Measurements from ENCODE around the gene ZNF81.

The ZNF81 gene

DNA sequence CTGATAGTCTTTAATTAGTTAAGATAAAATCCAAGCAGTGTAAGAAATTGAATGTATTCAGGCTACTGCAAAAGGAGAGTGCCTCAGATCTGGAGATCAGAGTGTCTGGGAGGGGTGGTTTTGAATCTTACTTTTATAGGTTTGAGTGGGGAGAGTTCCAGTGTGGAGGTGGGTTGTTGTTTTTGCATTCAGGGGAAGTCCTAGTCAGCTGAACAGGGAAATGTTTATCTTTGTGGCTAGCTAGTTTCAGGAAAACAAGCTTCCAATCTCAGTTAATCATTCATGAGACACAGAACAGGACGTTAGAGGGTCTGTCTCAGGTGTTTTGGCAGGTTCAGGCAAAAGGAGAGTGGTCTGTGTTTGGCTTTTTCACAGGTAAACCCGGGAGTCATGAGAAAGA is 26.0 kb downstream of the ZNF81 start:
- peaks cover 22% of the 10 kb centered on the region for H3K36me3 Mint-ChIP-seq (ENCODE audit: low read depth)
- ATAC-seq (no peak), DNase-seq (no peak)
- H3K4me1 Mint-ChIP-seq: no peaks in the 10 kb centered on the region
- H3K27me3 Mint-ChIP-seq: no peaks in the 10 kb centered on the region
- no peak overlapping the region for H3K4me3 Mint-ChIP-seq
- no peak overlapping the region for H3K27ac Mint-ChIP-seq
- no peaks in the 10 kb centered on the region for H3K9me3 Mint-ChIP-seq

GRCh38 chrX:47863187-47863586 is 26.5 kb downstream of the ZNF81 start:
- H3K9me3 Mint-ChIP-seq: no peaks in the 10 kb centered on the region
- no peak overlapping the region for H3K4me3 Mint-ChIP-seq
- H3K27me3 Mint-ChIP-seq: no peaks in the 10 kb centered on the region
- DNase-seq (no peak), ATAC-seq (no peak)
- no peaks in the 10 kb centered on the region for H3K4me1 Mint-ChIP-seq
- no peak overlapping the region for H3K27ac Mint-ChIP-seq
- H3K36me3 Mint-ChIP-seq (ENCODE audit: low read depth): peaks cover 19% of the 10 kb centered on the region

DNA sequence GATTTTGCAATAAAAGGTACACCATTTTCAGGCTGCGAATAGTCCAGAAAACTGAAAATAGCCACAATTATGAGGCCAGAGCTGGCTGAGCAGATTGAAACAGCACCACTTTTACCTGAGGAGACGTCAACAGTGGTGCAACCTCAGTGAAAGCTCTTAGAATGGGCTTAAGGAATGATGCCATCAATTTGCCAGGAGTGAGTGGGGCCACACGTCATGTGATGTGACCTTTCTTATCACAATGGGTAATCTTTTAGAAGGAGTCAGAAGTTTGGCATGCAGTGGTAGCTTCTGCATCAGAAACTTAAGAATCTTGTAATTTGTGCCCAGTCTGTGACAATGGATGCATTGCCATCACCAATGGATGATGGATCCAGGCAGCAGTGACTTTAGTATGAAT is 27.6 kb downstream of the ZNF81 start:
- DNase-seq (no peak), ATAC-seq (no peak)
- H3K27me3 Mint-ChIP-seq: no peaks in the 10 kb centered on the region
- no peak overlapping the region for H3K4me3 Mint-ChIP-seq
- H3K27ac Mint-ChIP-seq: no peak overlapping the region
- no peaks in the 10 kb centered on the region for H3K9me3 Mint-ChIP-seq
- H3K36me3 Mint-ChIP-seq (ENCODE audit: low read depth): peaks cover 25% of the 10 kb centered on the region
- H3K4me1 Mint-ChIP-seq: no peaks in the 10 kb centered on the region

- no peak for DNase-seq
- Mint-ChIP-seq H3K4me1 (no peaks in the 10 kb centered on the region), H3K4me3 (no peak overlapping the region), H3K27me3 (no peaks in the 10 kb centered on the region), H3K27ac (no peak overlapping the region), H3K36me3 (ENCODE audit: low read depth) (peaks cover 27% of the 10 kb centered on the region), H3K9me3 (no peaks in the 10 kb centered on the region)
- ATAC-seq: no peak
These were observed 28.1 kb downstream of the ZNF81 start for GRCh38 chrX:47864785-47865184.

DNA sequence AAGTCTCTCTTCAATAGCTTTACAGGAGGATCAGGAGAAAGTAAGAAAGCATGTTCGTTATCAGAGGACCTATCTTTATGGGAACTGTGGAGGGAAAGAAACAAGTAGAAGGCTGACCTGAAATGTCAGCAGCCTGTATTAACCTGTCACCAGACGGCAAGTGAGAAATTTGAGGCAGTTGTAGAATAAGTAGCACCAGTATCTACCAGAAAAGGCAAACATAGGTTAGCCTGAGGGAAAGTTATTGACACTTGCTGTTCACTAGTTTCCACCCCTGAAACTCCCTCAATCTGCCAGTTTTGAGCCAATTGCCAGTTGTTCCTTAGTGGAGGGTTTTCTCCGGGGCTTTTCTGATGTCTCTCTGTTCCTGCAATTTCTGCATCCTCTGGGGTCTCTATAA is 36.4 kb downstream of the ZNF81 start:
- no peak overlapping the region for H3K4me3 Mint-ChIP-seq
- no peak for DNase-seq
- peaks cover 14% of the 10 kb centered on the region for H3K9me3 Mint-ChIP-seq
- H3K27ac Mint-ChIP-seq: no peak overlapping the region
- H3K36me3 Mint-ChIP-seq (ENCODE audit: low read depth): peaks cover 49% of the 10 kb centered on the region
- no peaks in the 10 kb centered on the region for H3K27me3 Mint-ChIP-seq
- ATAC-seq: no peak
- no peaks in the 10 kb centered on the region for H3K4me1 Mint-ChIP-seq

DNA sequence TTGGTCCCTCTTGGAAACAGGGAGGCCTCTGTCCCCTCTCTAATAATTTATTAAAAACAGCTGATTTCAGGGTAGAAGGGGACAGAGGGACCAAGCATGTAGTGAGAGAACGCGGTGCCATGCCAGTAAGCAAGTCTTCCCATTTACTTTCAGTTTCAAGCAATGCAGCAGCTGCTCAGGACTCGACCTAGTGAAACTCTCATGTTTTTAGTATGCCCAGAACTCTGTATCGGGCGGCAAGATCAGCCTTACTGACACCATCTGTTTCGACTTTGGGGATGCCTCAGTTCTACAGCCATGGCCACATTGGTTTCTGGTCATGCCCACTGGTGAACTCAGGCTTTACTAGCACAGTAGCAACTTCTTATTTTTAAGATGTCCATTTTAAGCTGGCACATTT is 40.6 kb downstream of the ZNF81 start:
- Mint-ChIP-seq H3K9me3 (peaks cover 11% of the 10 kb centered on the region), H3K27ac (no peak overlapping the region), H3K4me3 (no peak overlapping the region), H3K27me3 (no peaks in the 10 kb centered on the region), H3K36me3 (ENCODE audit: low read depth) (peaks cover 37% of the 10 kb centered on the region), H3K4me1 (no peaks in the 10 kb centered on the region)
- DNase-seq: no peak
- ATAC-seq: no peak

DNA sequence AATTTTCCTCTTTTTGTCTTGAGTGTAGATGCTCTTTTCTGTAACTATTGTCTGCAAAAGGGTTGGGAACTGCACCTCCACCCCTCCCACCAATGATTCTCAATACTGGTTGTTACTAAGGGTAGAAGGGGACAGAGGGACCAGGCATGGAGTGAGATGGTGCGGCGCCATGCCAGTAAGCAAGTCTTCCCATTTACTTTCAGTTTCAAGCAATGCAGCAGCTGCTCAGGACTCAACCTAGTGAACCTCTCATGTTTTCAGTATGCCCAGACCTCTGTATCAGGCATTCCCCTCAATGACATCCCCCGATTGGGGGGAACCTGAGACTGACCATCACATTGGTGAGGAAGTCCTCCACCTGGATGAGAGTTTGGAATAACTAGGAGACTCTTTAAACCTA is 41.5 kb downstream of the ZNF81 start:
- H3K36me3 Mint-ChIP-seq (ENCODE audit: low read depth): peaks cover 33% of the 10 kb centered on the region
- no peaks in the 10 kb centered on the region for H3K27me3 Mint-ChIP-seq
- no peaks in the 10 kb centered on the region for H3K4me1 Mint-ChIP-seq
- no peak for DNase-seq
- ATAC-seq: no peak
- no peak overlapping the region for H3K4me3 Mint-ChIP-seq
- no peak overlapping the region for H3K27ac Mint-ChIP-seq
- peaks cover 7% of the 10 kb centered on the region for H3K9me3 Mint-ChIP-seq

DNA sequence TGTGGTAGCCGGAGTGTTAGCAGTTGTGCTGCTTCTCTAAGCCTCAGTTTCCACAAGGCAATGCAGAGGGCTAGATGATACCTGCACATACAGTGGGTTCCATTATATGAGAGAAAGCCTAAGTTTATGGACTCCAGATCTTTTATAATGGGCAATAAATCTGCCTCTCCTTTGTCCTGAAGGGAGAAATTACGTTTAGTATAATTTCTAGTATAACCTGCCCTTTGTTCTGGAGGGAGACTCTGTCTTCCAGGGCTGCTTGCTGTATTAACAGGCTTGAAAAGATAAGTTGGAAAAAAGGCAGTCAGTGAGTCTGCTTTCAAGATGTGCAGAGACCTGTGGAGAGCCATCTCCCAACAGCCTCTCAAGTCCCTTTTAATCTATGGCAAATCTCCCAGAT is 42.8 kb downstream of the ZNF81 start:
- Mint-ChIP-seq H3K27ac (no peak overlapping the region), H3K9me3 (no peaks in the 10 kb centered on the region), H3K36me3 (ENCODE audit: low read depth) (peaks cover 26% of the 10 kb centered on the region), H3K27me3 (no peaks in the 10 kb centered on the region), H3K4me1 (no peaks in the 10 kb centered on the region), H3K4me3 (no peak overlapping the region)
- DNase-seq (no peak), ATAC-seq (no peak)

DNA sequence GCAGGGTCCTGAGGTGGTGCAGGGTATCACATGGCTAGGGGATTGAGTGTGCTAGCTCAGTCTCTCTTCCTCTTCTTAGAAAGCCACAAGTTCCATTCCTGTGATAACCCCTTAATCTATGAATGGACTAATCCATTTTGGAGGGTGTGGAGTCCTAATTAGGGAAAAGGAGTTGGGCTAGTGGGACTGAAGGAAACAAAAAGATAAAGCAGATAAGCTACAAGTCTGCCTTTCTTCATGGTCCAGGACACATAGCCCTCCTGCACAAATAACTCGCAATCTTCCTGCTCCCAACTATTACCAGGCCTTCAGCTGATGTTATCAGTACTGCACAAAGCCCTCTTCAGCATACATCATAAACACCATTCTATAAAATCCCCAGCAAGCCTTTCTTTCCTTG is 44.2 kb downstream of the ZNF81 start:
- H3K36me3 Mint-ChIP-seq (ENCODE audit: low read depth): peaks cover 29% of the 10 kb centered on the region
- H3K9me3 Mint-ChIP-seq: no peaks in the 10 kb centered on the region
- no peak for DNase-seq
- no peaks in the 10 kb centered on the region for H3K27me3 Mint-ChIP-seq
- no peak for ATAC-seq
- H3K27ac Mint-ChIP-seq: no peak overlapping the region
- no peaks in the 10 kb centered on the region for H3K4me1 Mint-ChIP-seq
- no peak overlapping the region for H3K4me3 Mint-ChIP-seq

DNA sequence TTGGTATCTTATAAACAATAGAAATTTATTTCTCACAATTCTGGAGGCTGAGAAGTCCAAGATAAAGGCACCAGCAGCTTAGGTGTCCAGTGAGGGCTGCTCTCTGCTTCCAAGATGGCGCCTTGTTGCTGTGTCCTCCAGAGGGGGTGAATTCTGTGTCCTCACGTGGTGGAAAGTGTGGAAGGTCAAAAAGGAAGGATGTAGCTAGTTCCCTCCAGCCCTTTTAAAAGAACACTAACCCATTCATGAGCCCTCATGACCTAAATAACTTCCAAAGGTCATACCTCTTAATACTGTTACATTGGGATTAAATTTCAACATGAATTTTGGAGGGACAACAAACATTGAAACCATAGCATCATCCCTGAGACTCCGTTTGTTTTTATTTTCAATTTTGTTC is 48.8 kb downstream of the ZNF81 start:
- no peak for DNase-seq
- Mint-ChIP-seq H3K4me3 (no peak overlapping the region), H3K27me3 (no peaks in the 10 kb centered on the region), H3K27ac (no peak overlapping the region), H3K4me1 (no peaks in the 10 kb centered on the region), H3K9me3 (no peaks in the 10 kb centered on the region), H3K36me3 (ENCODE audit: low read depth) (peaks cover 36% of the 10 kb centered on the region)
- no peak for ATAC-seq

DNA sequence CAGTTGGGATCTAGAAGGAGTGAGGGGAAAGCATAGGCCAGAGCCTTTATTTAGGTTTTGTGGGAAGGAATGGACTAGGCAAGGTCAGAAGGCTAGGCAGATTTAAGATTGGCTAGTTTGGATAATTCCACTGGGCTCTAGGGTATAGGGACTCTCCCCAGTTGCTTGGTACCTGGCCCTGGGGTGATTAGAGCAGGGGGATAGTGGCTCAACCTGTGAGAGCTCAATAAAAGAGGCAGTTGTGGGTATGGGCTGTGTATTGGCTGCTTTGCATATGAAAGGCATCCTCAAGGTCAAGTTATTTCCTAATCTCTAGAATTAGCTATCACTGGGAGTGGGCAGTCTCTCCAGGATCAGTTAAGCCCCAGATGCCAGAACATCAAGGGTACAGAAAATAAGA is 61.3 kb downstream of the ZNF81 start:
- peaks cover 21% of the 10 kb centered on the region for H3K36me3 Mint-ChIP-seq (ENCODE audit: low read depth)
- ATAC-seq: no peak
- H3K9me3 Mint-ChIP-seq: no peaks in the 10 kb centered on the region
- H3K4me1 Mint-ChIP-seq: peaks cover 3% of the 10 kb centered on the region
- no peak overlapping the region for H3K27ac Mint-ChIP-seq
- no peak overlapping the region for H3K4me3 Mint-ChIP-seq
- DNase-seq: no peak
- H3K27me3 Mint-ChIP-seq: no peaks in the 10 kb centered on the region

GRCh38 chrX:47900833-47901232 is 64.1 kb downstream of the ZNF81 start:
- Mint-ChIP-seq H3K9me3 (no peaks in the 10 kb centered on the region), H3K27ac (no peak overlapping the region), H3K36me3 (ENCODE audit: low read depth) (peaks cover 11% of the 10 kb centered on the region), H3K27me3 (no peaks in the 10 kb centered on the region), H3K4me1 (peaks cover 3% of the 10 kb centered on the region), H3K4me3 (no peak overlapping the region)
- ATAC-seq: no peak
- no peak for DNase-seq

- DNase-seq: no peak
- Mint-ChIP-seq H3K4me3 (no peak overlapping the region), H3K4me1 (peaks cover 3% of the 10 kb centered on the region), H3K27me3 (no peaks in the 10 kb centered on the region), H3K9me3 (no peaks in the 10 kb centered on the region), H3K36me3 (ENCODE audit: low read depth) (peaks cover 6% of the 10 kb centered on the region), H3K27ac (no peak overlapping the region)
- ATAC-seq: no peak
These were observed 65.5 kb downstream of the ZNF81 start for GRCh38 chrX:47902161-47902560.

DNA sequence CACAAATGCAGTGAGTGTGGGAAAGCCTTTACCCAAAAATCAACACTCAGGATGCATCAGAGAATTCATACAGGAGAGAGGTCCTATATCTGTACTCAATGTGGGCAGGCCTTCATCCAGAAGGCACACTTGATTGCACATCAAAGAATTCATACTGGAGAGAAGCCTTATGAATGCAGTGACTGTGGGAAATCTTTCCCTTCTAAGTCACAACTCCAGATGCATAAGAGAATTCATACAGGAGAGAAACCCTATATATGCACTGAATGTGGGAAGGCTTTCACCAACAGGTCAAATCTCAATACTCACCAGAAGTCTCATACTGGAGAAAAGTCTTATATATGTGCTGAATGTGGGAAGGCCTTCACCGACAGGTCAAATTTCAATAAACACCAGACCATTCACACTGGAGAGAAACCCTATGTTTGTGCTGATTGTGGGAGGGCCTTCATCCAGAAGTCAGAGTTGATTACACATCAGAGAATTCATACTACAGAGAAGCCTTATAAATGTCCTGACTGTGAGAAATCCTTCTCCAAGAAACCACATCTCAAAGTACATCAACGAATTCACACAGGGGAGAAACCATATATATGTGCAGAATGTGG is 79.3 kb downstream of the ZNF81 start:
- Mint-ChIP-seq H3K9me3 (peaks cover 31% of the 10 kb centered on the region), H3K4me1 (no peaks in the 10 kb centered on the region), H3K36me3 (ENCODE audit: low read depth) (peaks cover 55% of the 10 kb centered on the region), H3K27ac (no peak overlapping the region), H3K4me3 (no peak overlapping the region), H3K27me3 (no peaks in the 10 kb centered on the region)
- no peak for ATAC-seq
- no peak for DNase-seq

DNA sequence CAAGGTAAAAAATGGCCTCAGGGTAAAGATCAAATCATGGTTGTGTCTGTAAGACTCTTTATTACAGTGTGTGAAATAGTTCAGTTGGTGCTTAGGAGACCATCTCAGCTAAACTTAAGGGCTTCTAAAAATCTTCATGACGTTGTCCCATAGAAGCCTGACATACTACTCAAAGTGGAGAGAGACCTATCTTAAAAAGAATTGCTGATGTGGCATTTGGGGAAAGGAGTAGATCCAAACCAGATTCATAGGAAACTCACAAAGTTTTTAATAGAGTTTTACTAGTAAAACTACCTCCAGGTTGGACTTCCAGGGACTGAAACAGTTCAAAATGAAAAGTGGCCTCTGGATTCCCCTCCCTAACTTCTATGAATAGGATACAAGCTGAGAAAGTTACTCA is 81.6 kb downstream of the ZNF81 start:
- Mint-ChIP-seq H3K9me3 (peaks cover 37% of the 10 kb centered on the region), H3K27me3 (no peaks in the 10 kb centered on the region), H3K4me3 (no peak overlapping the region), H3K4me1 (no peaks in the 10 kb centered on the region), H3K36me3 (ENCODE audit: low read depth) (peaks cover 44% of the 10 kb centered on the region), H3K27ac (no peak overlapping the region)
- DNase-seq: no peak
- ATAC-seq: no peak

DNA sequence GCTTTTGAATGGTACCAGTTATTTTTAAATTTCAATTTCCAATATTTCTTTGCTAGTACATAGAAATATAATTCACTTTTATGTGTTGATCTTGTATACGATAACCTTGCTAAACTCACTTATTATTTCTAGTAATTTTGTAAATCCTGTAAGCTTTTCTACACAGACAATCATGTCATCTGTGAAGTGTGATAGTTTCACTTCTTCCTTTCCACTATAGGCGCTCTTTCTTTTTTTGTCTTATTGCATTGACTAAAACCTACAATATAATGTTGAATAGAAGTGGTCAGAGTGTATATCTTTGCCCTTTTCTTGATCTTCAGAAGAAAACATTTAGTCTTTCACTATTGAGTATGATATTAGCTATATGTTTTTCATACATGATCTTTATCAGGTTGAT is 90.5 kb downstream of the ZNF81 start:
- no peaks in the 10 kb centered on the region for H3K27me3 Mint-ChIP-seq
- no peaks in the 10 kb centered on the region for H3K9me3 Mint-ChIP-seq
- ATAC-seq (no peak), DNase-seq (no peak)
- no peak overlapping the region for H3K27ac Mint-ChIP-seq
- H3K36me3 Mint-ChIP-seq (ENCODE audit: low read depth): no peaks in the 10 kb centered on the region
- H3K4me3 Mint-ChIP-seq: no peak overlapping the region
- H3K4me1 Mint-ChIP-seq: no peaks in the 10 kb centered on the region

Measured in activated naive CD8-positive, alpha-beta T cell treated with anti-CD3 and anti-CD28 coated beads, Interleukin-2, amount 50 U/mL, for 24 hours (primary cell).